GM19193 (cell line): ENCODE data around the gene CRPPA.

Experiments used
- POLR2A ChIP-seq: IDR thresholded peaks from 4 replicates; pipeline ENCODE4 v1.6.1; 2011; ENCODE audit not compliant: insufficient read depth, insufficient read length; ENCODE audit errors: extremely low read depth

Gene CRPPA

GRCh38 chr7:16404636-16405035 is 16.7 kb downstream of the CRPPA start:
- TF ChIP-seq POLR2A, result no peak

- TF ChIP-seq POLR2A, result no peak
These were observed 17.9 kb downstream of the CRPPA start for GRCh38 chr7:16403475-16403874.

GRCh38 chr7:16402940-16403339 is 18.4 kb downstream of the CRPPA start:
- TF ChIP-seq POLR2A, result no peak

- TF ChIP-seq POLR2A, result no peak
These were observed 19.2 kb downstream of the CRPPA start for GRCh38 chr7:16402091-16402490.

- no peak for TF ChIP-seq POLR2A
These were observed 20.5 kb downstream of the CRPPA start for GRCh38 chr7:16400893-16401275.

- TF ChIP-seq POLR2A, result no peak
These were observed 21.1 kb downstream of the CRPPA start for GRCh38 chr7:16399916-16400892.

- TF ChIP-seq POLR2A, result no peak
These were observed 22.0 kb downstream of the CRPPA start for GRCh38 chr7:16399265-16399831.

GRCh38 chr7:16398146-16399017 is 23.0 kb downstream of the CRPPA start:
- no peak for TF ChIP-seq POLR2A

- no peak for TF ChIP-seq POLR2A
These were observed 23.7 kb downstream of the CRPPA start for GRCh38 chr7:16397501-16398145.

GRCh38 chr7:16396766-16397500 is 24.4 kb downstream of the CRPPA start:
- no peak for TF ChIP-seq POLR2A

- TF ChIP-seq POLR2A, result no peak
These were observed 26.2 kb downstream of the CRPPA start for GRCh38 chr7:16395121-16395520.

- TF ChIP-seq POLR2A, result no peak
These were observed 27.4 kb downstream of the CRPPA start for GRCh38 chr7:16393862-16394422.

GRCh38 chr7:16392990-16393523 is 28.3 kb downstream of the CRPPA start:
- no peak for TF ChIP-seq POLR2A
